ENCODE measurements around the gene PERM1.
"Not testable (repeated sequence)": the region's sequence is repeated elsewhere in the genome, so short reads cannot be mapped to it uniquely, and the experiment has no call there.

The PERM1 gene

GRCh38 chr1:1013922-1014648 is 32.2 kb upstream of the PERM1 start:
- DNase-seq: no peak

- peak; percentile 7 for DNase-seq
Observed at GRCh38 chr1:1013105-1013921, 31.4 kb upstream of the PERM1 start, which contains the start of gene ISG15. Gene ISG15 (plus strand): TSS chr1:1013497. CDS start chr1:1013574, 77 bp downstream.

- not testable (repeated sequence) for DNase-seq
Observed at GRCh38 chr1:1012736-1013104, 30.8 kb upstream of the PERM1 start.

- DNase-seq: no peak
Observed at GRCh38 chr1:1011396-1011949, 29.6 kb upstream of the PERM1 start.

- DNase-seq: not testable (repeated sequence)
Observed at GRCh38 chr1:1010131-1010530, 28.2 kb upstream of the PERM1 start.

- no peak for DNase-seq
Observed at GRCh38 chr1:1006305-1007159, 24.6 kb upstream of the PERM1 start.

- DNase-seq: no peak
Observed at GRCh38 chr1:1005774-1006304, 23.9 kb upstream of the PERM1 start.

GRCh38 chr1:1004780-1005697 is 23.1 kb upstream of the PERM1 start:
- DNase-seq: no peak

GRCh38 chr1:1004420-1004779 is 22.5 kb upstream of the PERM1 start:
- DNase-seq: no peak

GRCh38 chr1:1003618-1004419 is 21.9 kb upstream of the PERM1 start:
- DNase-seq: no peak

GRCh38 chr1:1001057-1001783 is 19.3 kb upstream of the PERM1 start:
- no peak for DNase-seq

GRCh38 chr1:1000357-1001056 is 18.6 kb upstream of the PERM1 start:
- no peak for DNase-seq

GRCh38 chr1:999725-1000356 is 17.9 kb upstream of the PERM1 start, which contains the start of gene HES4:
Gene HES4 (minus strand): TSS chr1:1000097. CDS start chr1:999973, 124 bp downstream.
- DNase-seq: no peak

GRCh38 chr1:998995-999724 is 17.3 kb upstream of the PERM1 start:
- no peak for DNase-seq

- no peak for DNase-seq
Observed at GRCh38 chr1:998745-998994, 16.8 kb upstream of the PERM1 start.

- no peak for DNase-seq
Observed at GRCh38 chr1:997993-998744, 16.3 kb upstream of the PERM1 start.

- no peak for DNase-seq
Observed at GRCh38 chr1:997713-997992, 15.8 kb upstream of the PERM1 start.

All from NCI-H1092 treated with DMSO at 0.1 percent for 48 hours (cell line).